DMS 273 (cell line): Measurements from ENCODE around the gene LDLRAD3.

Experiments
- DNase-seq: peaks from one replicate; lab custom pipeline; 2025; ENCODE audit not compliant: unreplicated experiment; lab: John Stamatoyannopoulos, UW

The LDLRAD3 gene

DNA sequence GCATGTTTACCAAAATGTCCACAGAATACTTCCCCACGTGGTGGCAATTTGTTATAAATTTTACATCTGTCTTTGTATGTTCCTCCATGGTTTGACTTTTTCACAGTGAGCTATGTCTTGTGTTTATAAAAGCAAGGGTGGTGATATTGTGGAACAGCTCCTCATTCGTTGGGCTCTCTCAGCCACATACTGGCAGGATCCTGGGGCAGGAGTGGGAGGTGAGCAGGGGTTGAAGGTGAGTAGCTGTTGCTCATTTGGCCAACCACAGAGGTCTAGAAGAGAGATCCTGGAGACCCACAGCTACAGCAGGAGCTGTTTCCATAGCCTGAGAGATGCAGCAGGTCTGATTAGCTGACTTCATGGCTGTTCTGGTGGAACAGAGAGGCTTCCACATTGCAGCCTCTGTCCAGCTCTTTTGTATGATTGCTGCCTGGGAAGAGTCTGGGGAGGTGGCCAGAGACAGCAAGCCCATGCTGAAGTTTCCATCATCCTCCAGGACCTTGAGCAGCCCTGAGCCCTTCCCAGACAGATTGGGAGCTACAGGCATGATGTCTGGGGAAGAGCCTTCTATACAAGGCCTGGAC, 128.1 kb downstream of the LDLRAD3 start:
- no peak for DNase-seq

- DNase-seq, result peak; percentile 79
These were observed 129.7 kb downstream of the LDLRAD3 start for GRCh38 chr11:36073411-36074203.

DNA sequence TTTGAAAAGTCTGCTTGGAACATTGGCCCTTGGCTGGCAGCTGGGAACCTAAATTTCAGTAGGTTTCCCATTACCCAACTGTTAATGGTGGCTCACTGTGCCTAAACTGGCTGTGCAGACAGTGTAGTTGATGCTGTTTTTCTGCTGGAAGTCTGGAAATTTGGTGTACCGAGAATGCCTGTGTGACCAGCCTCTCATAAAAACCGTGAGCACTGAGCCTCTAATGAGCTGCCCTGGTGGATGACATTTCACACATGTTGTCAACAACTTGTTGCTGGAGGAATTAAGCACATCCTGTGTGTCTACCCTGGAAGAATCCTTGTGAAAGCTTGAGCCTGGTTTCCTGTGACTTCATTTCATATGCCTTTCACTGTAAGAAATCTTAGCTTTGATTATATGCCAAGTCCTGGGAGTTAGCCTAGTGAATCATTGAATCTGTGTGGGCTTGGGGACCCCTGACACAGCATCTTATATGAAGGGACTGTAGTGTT, 131.1 kb downstream of the LDLRAD3 start:
- peak; percentile 41 for DNase-seq

DNA sequence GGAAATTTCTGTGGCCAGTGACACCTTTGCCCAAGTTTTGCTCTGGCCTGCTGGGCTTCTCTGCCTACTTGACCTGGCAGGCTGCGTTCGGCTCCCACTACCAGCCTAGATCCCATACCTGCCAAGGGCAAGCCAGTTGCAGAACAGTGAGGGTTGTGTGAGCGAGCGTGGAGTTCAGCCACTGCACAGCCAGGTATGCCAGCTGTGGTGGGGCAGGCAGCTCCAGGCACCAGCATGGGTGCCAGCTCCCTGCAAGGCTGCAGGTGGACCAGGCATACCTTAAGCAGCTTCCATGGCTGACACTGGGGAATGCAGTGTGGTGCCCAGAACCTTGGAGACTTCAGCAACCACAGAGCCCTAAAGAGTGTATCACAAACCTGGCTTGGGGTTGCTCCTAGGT, 133.5 kb downstream of the LDLRAD3 start:
- DNase-seq, result no peak

DNA sequence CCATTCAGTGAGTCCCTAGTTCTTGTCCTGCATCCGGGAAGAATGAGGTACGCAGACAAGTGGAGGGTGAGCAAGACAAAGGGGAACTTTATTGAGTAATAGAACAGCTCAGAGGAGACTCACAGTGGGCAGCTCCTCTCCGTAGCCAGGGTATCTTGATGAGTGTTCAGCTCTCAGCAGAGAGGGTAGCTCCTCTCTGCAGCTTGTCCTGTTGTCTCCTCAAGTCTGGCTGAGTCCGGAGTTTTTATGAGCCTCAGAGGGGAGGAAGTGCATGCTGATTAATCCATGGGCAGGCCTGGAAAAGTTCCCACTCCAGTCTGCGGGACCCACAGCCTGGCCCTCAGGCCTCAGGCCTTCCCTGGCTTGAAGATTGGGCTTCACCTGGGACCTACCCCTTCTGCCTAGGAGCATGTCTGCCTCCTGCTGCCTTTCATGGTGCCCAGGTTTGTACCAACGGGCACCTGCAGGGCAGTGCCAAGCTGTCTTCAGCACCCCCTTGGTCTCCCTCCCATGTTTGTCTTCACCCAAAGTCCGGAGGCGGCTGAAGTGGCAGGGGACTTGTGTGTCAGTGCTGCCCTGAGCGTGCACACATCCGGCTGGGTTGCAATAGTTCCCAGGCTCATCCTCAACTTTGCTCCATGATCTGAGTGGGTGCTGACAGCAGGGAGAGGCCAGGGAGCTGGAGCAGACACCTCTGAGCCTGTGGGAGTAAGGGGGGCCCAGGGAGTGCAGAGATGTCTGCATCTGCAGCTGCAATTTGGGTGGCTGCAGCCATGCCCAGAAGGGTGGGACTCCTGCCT, 134.2 kb downstream of the LDLRAD3 start:
- no peak for DNase-seq

DNA sequence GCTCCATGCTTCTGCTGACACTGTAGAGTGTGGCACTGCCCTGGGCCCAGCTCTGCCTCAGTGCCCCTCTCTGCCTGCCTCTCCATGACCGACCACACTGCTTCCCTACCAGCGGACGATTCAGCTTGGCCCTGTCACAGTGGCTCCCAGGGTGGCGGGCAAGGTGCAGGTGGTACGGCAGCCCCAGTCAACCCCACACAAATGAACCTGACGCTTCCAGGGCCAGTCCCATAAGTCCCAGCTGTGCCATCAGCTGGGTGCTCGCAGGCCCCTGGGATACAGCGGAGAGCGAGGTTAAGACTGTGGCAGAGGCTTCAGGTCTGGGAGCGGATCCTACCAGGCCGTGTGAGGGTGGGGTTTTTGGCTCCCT, 134.8 kb downstream of the LDLRAD3 start:
- DNase-seq, result no peak

DNA sequence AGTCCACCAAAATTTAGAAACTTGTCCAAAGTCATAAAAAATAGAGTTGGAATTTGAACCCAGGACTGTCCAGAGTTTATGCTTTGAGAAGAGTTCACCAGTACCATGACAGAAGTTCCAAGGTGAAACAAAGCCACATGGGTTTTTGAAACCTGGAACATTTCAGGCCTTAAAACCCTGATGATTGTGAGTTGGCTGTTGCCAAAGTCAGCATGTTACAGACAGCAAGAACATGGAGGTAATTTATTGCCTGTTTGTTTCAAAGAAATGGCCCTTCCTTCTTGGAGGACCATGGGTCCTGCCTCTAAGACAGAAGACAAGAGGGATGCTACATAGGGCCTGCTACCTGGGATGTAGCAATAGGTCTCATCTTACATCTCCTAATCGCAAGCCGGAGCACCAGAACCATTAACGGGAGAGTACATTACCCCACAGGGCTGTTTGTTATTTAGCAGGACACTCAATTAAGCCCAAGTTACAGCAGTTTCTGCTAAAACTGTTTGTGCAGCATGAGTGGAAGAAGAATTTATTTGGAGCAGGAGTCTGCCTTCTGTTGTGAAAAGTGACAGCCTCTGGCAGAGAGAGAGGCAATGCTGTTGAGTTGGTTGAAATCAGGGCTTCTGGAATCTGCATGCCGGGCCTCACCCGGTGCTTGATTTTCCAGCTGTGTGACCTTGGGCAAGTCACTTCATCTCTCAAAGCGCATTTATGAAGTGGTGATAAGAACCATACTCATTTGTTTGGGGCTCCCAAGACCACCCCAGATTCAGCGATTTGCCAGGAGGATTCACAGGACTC, 136.2 kb downstream of the LDLRAD3 start:
- no peak for DNase-seq

DNA sequence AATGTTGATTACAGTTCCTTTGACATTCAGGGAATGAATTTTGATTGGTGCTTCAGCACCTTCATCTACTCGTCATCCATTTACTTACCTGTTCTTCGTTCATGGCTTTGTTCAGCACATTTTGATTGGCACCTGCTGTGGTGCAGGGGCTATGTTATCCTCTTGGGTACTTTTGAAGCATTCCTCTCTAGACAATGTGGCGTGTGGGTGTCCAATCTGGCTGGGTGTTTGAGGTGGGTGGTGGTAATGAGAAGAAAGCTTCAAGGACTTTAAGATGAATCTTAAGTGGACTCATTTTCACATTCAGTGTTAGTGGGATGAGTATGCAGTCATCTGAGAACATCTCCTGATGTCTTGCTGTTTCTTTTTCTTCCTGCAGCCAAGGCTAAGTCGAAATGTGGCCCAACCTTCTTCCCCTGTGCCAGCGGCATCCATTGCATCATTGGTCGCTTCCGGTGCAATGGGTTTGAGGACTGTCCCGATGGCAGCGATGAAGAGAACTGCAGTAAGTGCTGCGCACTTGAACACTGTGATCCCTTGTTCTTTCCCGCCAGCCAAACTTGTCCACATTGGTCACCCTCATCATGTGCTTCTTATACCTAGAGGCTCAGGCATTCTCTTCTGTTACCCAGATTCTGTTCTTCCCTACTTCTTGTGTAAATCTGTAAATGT, 137.5 kb downstream of the LDLRAD3 start:
- DNase-seq, result no peak

DNA sequence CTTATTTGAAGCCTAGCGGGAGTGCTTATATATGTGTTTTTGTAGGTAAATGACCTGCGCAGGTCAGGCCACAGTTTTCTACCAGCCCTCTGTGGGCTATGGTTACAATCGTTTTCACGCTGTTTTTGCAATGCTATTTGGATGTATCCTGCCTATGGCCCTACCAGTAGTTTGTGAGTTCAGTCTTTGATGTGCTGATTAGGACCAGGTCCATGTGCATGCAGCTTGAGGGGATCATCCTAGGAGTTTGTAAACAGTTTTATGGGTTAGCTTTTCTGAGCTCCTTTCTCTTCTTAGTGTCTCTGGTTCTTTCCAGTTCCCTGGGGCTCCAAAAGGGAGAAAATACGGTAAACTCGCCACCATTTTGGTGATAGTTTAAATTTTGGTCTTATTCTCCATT, 142.5 kb downstream of the LDLRAD3 start:
- DNase-seq, result no peak

- DNase-seq, result no peak
These were observed 144.6 kb downstream of the LDLRAD3 start for GRCh38 chr11:36088266-36088972.

- DNase-seq, result no peak
These were observed 146.1 kb downstream of the LDLRAD3 start for GRCh38 chr11:36089920-36090319.

- DNase-seq, result no peak
These were observed 146.7 kb downstream of the LDLRAD3 start for GRCh38 chr11:36090356-36091109.

DNA sequence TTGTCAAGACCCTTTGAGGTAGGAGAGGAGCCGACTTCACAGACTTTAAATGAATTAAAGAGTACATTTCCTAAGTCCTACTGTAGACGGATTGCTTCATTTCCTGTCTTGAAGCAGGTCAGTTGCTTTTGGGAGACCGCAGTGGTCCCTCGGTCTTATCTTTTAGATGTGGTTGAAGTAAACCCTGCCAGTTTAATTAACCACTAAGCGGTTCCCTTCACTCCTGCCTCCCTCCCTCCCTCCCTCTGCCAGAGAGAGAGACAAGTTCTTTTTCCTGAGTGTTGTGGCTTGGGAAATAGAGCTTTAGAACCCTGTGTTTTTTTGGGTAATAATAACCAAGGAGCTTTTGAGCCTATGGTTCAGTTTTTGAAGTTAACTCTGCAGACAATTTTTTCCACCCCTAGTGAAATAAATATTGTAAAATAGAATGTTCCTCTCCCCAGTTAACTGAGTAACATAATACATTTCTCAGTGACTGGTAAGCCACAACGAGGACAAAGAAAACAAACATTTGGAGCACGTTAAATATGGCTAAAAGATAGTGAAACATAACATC, 147.5 kb downstream of the LDLRAD3 start:
- DNase-seq, result no peak

GRCh38 chr11:36092314-36093030, 148.6 kb downstream of the LDLRAD3 start:
- DNase-seq, result no peak

DNA sequence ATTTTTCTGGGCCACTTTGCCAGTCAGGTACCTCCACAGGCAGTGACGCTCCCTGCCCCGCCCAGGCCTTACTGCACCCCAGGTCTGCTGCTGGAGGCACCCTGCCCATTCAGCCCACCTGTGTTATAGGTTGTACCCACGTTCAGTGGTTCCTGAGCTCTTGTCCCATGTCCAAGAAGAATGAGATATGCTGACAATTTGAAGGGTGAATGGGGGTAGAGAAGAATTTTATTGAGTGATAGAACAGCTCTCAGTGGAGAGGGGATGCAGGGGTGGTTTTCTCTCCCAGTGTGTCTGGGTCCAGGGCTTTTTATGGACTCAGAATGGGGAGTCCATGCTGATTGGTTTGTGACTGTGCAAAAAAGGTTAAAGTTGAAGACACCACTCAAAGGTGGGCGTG, 149.7 kb downstream of the LDLRAD3 start:
- no peak for DNase-seq

DNA sequence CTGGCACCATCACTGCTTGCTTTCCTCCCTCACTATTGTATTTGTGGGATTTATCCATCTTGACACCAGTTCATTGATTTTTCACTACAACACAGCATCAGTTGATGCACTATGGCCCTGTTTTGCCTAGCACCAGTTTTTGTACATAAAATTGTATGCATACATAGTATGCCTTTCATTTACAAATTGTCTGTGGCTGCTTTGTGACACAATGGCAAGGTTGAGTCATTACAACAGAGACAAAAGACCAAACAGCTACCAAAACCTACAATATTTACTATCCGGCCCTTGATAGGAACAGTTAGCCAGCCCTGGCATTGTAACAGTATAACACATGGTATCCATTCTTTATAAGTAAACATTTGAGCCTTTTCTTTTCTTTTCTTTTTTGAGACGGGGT, 150.3 kb downstream of the LDLRAD3 start:
- no peak for DNase-seq

GRCh38 chr11:36095716-36096115, 151.9 kb downstream of the LDLRAD3 start:
- DNase-seq, result no peak

- DNase-seq, result no peak
These were observed 153.4 kb downstream of the LDLRAD3 start for GRCh38 chr11:36097219-36097650.
